ENCODE measurements around the gene HIVEP3.

Gene HIVEP3

DNA sequence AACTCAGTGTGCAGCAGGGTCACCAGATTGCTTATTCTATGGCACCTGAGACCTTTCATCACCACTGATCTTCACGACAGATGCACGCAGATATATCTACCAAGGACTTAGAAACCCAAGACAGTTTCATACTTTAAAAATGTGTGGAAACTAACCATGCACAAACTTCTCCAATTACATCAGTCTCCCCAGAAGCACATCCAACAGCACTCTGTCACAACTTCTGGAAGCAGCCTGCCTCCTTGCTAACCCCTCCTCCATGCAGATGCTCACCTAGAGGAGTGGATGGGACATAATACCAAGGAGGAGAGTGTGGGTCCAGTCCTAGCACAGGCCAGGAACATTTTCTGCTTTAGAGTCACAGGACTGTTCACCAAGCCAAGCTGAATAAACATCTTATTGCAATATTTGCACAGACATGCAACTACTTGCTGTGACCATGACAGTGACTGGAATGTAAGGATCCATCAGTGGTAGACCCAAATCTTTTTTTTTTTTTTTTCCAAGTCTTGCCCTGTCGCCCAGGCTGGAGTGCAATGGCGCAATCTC, 69.4 kb downstream of the HIVEP3 start:
- Histone ChIP-seq H3K4me2 (no peak overlapping the region), H4K20me1 (ENCODE audit: insufficient read depth) (no peaks in the 10 kb centered on the region), H3K36me3 (ENCODE audit: insufficient read depth) (no peaks in the 10 kb centered on the region), H3K27ac (no peak overlapping the region), H3K9ac (no peak overlapping the region), H3K4me1 (ENCODE audit: low read depth, poor library complexity, severe bottlenecking) (no peaks in the 10 kb centered on the region), H2AFZ (ENCODE audit: low read depth) (no peak overlapping the region), H3K27me3 (ENCODE audit: insufficient read depth, low read depth) (no peaks in the 10 kb centered on the region), H3K79me2 (ENCODE audit: insufficient read depth, low read depth) (no peaks in the 10 kb centered on the region), H3K4me3 (IDR thresholded peaks at IDR 0.05; ENCODE audit: insufficient read depth, low read depth, low read length) (no peak overlapping the region)
- TF ChIP-seq, protein P1, sequence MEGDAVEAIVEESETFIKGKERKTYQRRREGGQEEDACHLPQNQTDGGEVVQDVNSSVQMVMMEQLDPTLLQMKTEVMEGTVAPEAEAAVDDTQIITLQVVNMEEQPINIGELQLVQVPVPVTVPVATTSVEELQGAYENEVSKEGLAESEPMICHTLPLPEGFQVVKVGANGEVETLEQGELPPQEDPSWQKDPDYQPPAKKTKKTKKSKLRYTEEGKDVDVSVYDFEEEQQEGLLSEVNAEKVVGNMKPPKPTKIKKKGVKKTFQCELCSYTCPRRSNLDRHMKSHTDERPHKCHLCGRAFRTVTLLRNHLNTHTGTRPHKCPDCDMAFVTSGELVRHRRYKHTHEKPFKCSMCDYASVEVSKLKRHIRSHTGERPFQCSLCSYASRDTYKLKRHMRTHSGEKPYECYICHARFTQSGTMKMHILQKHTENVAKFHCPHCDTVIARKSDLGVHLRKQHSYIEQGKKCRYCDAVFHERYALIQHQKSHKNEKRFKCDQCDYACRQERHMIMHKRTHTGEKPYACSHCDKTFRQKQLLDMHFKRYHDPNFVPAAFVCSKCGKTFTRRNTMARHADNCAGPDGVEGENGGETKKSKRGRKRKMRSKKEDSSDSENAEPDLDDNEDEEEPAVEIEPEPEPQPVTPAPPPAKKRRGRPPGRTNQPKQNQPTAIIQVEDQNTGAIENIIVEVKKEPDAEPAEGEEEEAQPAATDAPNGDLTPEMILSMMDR (conservative IDR thresholded peaks at IDR 0.05; ENCODE audit: low read depth, low read length) = no peak

DNA sequence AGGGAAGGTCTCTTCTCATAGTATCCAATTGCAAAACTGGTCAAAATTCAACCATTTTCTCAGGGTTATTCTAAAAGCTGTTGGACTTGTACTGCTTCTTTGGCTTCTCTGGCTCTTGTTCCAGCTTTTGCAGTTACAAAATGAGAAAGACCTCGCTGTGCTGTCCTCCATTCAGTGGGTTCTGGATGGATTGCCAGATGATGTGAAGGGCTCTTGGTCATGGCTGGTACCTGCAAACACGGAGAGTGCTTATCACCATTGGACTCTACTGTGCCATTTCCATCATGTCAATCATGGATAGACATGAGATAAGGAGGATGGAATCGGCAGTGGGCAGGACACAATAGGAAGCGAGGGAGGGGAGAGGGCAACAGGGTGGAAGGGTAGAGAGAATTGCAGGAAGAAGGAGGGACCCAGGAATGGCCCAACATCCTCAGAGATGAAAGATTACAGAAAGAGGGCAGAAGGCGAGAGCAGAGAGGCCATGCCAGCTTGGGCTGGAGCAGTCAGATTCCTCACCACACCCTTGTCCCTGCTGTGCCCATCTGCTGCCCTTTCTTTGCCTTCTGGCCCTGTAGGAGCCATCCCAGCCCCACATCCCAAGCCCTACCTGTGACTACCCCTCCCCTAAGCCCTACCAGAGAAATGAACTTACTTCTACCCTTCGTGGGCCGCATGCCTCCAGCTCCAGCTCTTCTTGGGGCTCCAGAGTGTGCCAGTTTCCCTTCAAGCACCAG, 70.3 kb downstream of the HIVEP3 start:
- Histone ChIP-seq H3K4me3 (IDR thresholded peaks at IDR 0.05; ENCODE audit: insufficient read depth, low read depth, low read length) (no peak overlapping the region), H3K36me3 (ENCODE audit: insufficient read depth) (no peaks in the 10 kb centered on the region), H3K9ac (no peak overlapping the region), H3K4me1 (ENCODE audit: low read depth, poor library complexity, severe bottlenecking) (no peaks in the 10 kb centered on the region), H2AFZ (ENCODE audit: low read depth) (no peak overlapping the region), H3K27me3 (ENCODE audit: insufficient read depth, low read depth) (no peaks in the 10 kb centered on the region), H3K79me2 (ENCODE audit: insufficient read depth, low read depth) (no peaks in the 10 kb centered on the region), H4K20me1 (ENCODE audit: insufficient read depth) (no peaks in the 10 kb centered on the region), H3K4me2 (no peak overlapping the region), H3K27ac (no peak overlapping the region)
- TF ChIP-seq, protein P1 (conservative IDR thresholded peaks at IDR 0.05; ENCODE audit: low read depth, low read length) = no peak

DNA sequence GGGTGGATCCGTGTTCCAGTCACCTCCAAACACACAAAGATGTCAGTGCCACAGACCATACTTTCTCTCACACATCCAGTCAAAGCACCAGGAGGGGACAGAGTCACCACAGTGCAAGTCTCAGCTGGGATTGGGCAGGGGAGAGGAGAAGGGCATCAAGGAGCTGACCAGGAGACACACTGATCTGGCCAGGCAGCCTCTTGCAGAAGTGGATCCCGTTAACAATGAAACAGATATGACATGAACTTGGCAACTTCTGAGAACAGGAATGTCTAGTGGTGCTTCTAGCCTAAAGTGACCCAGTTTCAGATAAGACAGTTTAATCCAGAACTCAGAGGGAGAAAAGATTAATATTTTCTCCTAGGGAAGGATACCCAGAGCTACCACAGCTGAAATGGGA, 71.0 kb downstream of the HIVEP3 start:
- Histone ChIP-seq H3K79me2 (ENCODE audit: insufficient read depth, low read depth) (no peaks in the 10 kb centered on the region), H4K20me1 (ENCODE audit: insufficient read depth) (no peaks in the 10 kb centered on the region), H3K4me2 (no peak overlapping the region), H3K9ac (no peak overlapping the region), H3K4me1 (ENCODE audit: low read depth, poor library complexity, severe bottlenecking) (no peaks in the 10 kb centered on the region), H3K27ac (no peak overlapping the region), H3K27me3 (ENCODE audit: insufficient read depth, low read depth) (no peaks in the 10 kb centered on the region), H3K4me3 (IDR thresholded peaks at IDR 0.05; ENCODE audit: insufficient read depth, low read depth, low read length) (no peak overlapping the region), H3K36me3 (ENCODE audit: insufficient read depth) (no peaks in the 10 kb centered on the region), H2AFZ (ENCODE audit: low read depth) (no peak overlapping the region)
- TF ChIP-seq, protein P1 (conservative IDR thresholded peaks at IDR 0.05; ENCODE audit: low read depth, low read length) = no peak

DNA sequence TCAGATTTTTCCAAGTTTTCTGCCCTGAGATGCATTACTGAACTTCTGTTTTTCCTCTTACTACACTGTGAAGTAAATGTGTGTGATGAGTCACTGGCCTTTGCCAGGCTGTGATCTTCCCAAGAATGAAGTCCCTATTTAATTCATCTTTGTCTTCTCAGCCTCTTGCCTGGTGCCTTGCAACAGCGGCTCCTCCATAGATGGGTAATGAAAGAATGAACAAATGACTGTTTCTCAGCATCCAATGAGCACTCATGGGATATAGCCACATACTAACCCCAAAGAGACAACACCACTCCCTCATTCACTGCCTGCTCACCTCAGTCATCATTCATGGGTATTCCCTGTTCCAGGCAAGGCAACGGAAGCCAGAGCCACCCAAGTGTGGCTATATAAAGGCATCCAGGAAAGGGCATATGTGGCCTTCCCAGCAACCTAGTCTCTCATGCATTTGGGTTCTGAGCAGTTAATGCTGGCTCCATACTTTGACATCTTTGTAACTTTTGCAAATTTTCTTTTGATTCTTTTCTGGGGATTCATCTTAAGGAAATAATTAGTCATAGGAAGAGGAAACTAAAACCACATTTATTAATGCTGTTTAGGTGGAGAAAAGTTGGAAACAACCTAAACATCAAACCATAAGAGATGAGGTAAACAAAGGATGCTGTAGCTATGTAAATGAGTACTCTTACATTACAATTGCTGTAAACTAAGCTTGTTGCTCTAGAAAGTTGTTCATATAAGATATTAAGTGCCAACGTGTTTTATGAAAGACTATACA, 71.9 kb downstream of the HIVEP3 start:
- H3K9ac ChIP-seq = no peak overlapping the region
- no peaks in the 10 kb centered on the region for H3K79me2 ChIP-seq (ENCODE audit: insufficient read depth, low read depth)
- no peak overlapping the region for H3K4me2 ChIP-seq
- H2AFZ ChIP-seq (ENCODE audit: low read depth) = no peak overlapping the region
- H3K4me1 ChIP-seq (ENCODE audit: low read depth, poor library complexity, severe bottlenecking) = no peaks in the 10 kb centered on the region
- TF ChIP-seq, protein P1 (conservative IDR thresholded peaks at IDR 0.05; ENCODE audit: low read depth, low read length) = no peak
- no peak overlapping the region for H3K27ac ChIP-seq
- no peaks in the 10 kb centered on the region for H4K20me1 ChIP-seq (ENCODE audit: insufficient read depth)
- H3K36me3 ChIP-seq (ENCODE audit: insufficient read depth) = no peaks in the 10 kb centered on the region
- no peak overlapping the region for H3K4me3 ChIP-seq (IDR thresholded peaks at IDR 0.05; ENCODE audit: insufficient read depth, low read depth, low read length)
- H3K27me3 ChIP-seq (ENCODE audit: insufficient read depth, low read depth) = no peaks in the 10 kb centered on the region

All from KMS-11 (cell line).